22Rv1 (cell line): ENCODE measurements around the gene CST9.

Source experiments
- CTCF ChIP-seq: fragments of 450-650 bp; IDR thresholded peaks from 2 replicates; pipeline ENCODE4 v1.5.1; 2017; ENCODE audit warnings: mild to moderate bottlenecking
- ZFX ChIP-seq: fragments of 450-650 bp; IDR thresholded peaks from 2 replicates; pipeline ENCODE4 v1.6.1; 2017; ENCODE audit warnings: antibody characterized with exemption, borderline replicate concordance

DNA sequence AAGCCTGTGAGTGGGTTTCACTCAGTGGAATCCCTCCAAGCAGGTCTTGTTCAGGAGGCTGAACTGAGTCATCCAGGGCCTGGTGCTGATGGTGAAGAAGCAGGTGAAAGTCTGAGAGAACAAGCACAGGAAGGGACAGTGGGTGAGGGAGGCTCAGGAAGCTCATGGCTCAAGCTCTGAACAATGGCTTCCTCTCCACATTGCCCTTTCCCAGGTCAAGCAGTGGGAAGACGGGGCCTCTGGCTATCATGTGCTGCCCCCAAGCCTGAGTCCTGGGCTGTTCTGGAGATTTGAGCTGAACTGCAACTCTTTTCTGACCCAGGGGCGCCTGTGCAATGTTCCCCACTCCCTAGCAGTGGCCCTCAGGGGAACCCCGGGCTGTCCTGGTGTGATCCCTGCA is 40.8 kb downstream of the CST9 start:
- TF ChIP-seq CTCF (no peak), ZFX (no peak)
